Heart left ventricle (tissue), 16 donors: ENCODE data around the gene PRSS3. TPM values are rescaled to one million over a fixed set of nuclear protein-coding genes. Genes with fewer than 3 reads are reported as not detected.
A peak's percentile ranks its signal among the peaks of the same experiment; 100 is the strongest.

Experiments used
- ATAC-seq, 4 donors: fragments of 200-7000 bp; cut with Tn5 transposase; one replicate each; pipeline ENCODE4 v1.9.1; 2020 to 2022; ENCODE audit warnings: moderate library complexity in 4 of 4, mild to moderate bottlenecking in 3 of 4, moderate number of reproducible peaks in 1 of 4
- DNase-seq, 5 donors: peaks; one replicate each; pipeline ENCODE4 v3.0.0-alpha.2; 2020
- H3K27ac ChIP-seq, 12 donors: fragments of 200-600 bp; sonication (generic) in 4 of 12; one replicate each; pipeline versions ENCODE4 v1.5.0 to v1.8.0; 2016 to 2022; ENCODE audit warnings: mild to moderate bottlenecking in 2 of 12
- H3K27me3 ChIP-seq, 9 donors: fragments of 200-600 bp; sonication (generic) in 2 of 9; one replicate each; pipeline versions ENCODE4 v1.5.1 to v1.8.0; 2016 to 2022; ENCODE audit warnings: mild to moderate bottlenecking in 3 of 9
- H3K36me3 ChIP-seq, 9 donors: fragments of 200-600 bp; sonication (generic) in 2 of 9; one replicate each; pipeline versions ENCODE4 v1.5.0 to v1.8.0; 2018 to 2022; ENCODE audit warnings: mild to moderate bottlenecking in 2 of 9
- H3K4me1 ChIP-seq, 12 donors: fragments of 200-600 bp; sonication (generic) in 4 of 12; one replicate each; pipeline versions ENCODE4 v1.5.0 to v1.8.0; 2016 to 2022; ENCODE audit warnings: mild to moderate bottlenecking in 3 of 12
- H3K4me3 ChIP-seq, 12 donors: fragments of 200-600 bp; sonication (generic) in 4 of 12; one replicate each; pipeline versions ENCODE4 v1.5.0 to v1.8.0; 2017 to 2022; ENCODE audit warnings: mild to moderate bottlenecking in 9 of 12, moderate library complexity in 4 of 12
- H3K9me3 ChIP-seq, 12 donors: fragments of 200-600 bp; sonication (generic) in 4 of 12; one replicate each; pipeline versions ENCODE4 v1.5.0 to v1.8.0; 2016 to 2022; ENCODE audit warnings: mild to moderate bottlenecking in 1 of 12
- CTCF ChIP-seq, 12 donors: fragments of 200-600 bp; sonication (generic) in 4 of 12; IDR thresholded peaks; one replicate each; pipeline versions ENCODE4 v1.5.0 to v1.8.0; 2018 to 2022; ENCODE audit warnings: antibody characterized with exemption in 12 of 12, mild to moderate bottlenecking in 5 of 12
- POLR2A ChIP-seq, 2 donors: fragments of 450-650 bp; IDR thresholded peaks; one replicate each; pipeline ENCODE4 v1.6.1; 2017; ENCODE audit warnings: antibody characterized with exemption in 2 of 2, mild to moderate bottlenecking in 2 of 2, moderate library complexity in 2 of 2
- WGBS, 4 donors: extraction: QIAGEN DNeasy Blood & Tissue Kit in 2 of 4; methylation state at CpG; one replicate each; pipeline versions ENCODE4 v1.1.5 to v1.1.7; 2013 to 2018; 5-methylcytosine and 5-hydroxymethylcytosine counted together
- intact Hi-C, 10 donors: fragments of 100-400 bp; cut with DNase I; formaldehyde crosslinking; loops; one replicate each; pipeline versions ENCODE4 v1.11.1 to v1.14.2; 2022
- polyA plus RNA-seq, 2 donors: library from polyadenylated mRNA; stranded (reverse); fragments of 200-250 nt; gene quantifications; one replicate each; pipeline ENCODE4 v1.2.3, GENCODE V29; 2013
- total RNA-seq, 9 donors: library from RNA; depleted of rRNA in 2 of 9; stranded (reverse); fragments of >200 nt in 2 of 9; fragmentation: NEBNext Ultra II Directional in 3 of 9; extraction: Animal tissue kit (Norgen Biotek cat#: 25700) in 3 of 9; gene quantifications; one replicate each; pipeline versions ENCODE4 v1.1.0 to v1.2.4, GENCODE V29; 2016 to 2023
- donor health status: ischemic (EF 13 %, LVEDD 7.1; RV severe dilation, severe dysfunction).
- donor health status: healthy with polysubstance abuse.
- donor health status: DM: no; HTN: yes; CAD: no.
- donor health status: DM: no; HTN: no; CAD: no.
- donor health status: ischemic (EF 25% LVEDD 6.9; RV normal size, moderate dysfunction).
- donor health status: ischemic (EF 25% LVEDD 5.7; RV mildly dilated, moderate dysfunction).
- donor health status: healthy.
- donor health status: DM: yes; HTN: yes; CAD: no.
- donor health status: ischemic (EF 35%, LVEDD 5.7; RV mildly dilated, moderate dysfunction).
- donor health status: nonischemic (EF 11% LVEDD 7.7; RV severe dilation, severe dysfunction).
- donor health status: DM: yes; HTN: yes; CAD: no.
- donor health status: PGD.
- donor health status: ischemic (EF 29% LVEDD 5.4; RV normal size, mild dysfunction).
- donor health status: nonischemic (EF 23%, LVEDD 6.1; RV moderate dilation, normal function).

PRSS3 gene
- total and polyA plus RNA-seq, 11 donors: 0.58 to 1.4 (median 1.0) TPM; not detected in 7

GRCh38 chr9:33816327-33817252 lies 21.2 kb downstream of the PRSS3 start, which contains the start of gene UBE2R2:
Gene UBE2R2 (plus strand): TSS chr9:33817160. CDS start chr9:33817758, 598 bp downstream.
- Histone ChIP-seq H3K36me3 (no peaks in the 10 kb centered on the region), H3K9me3 (no peaks in the 10 kb centered on the region), H3K27ac (peak within 1 kb of the TSS; percentile 96 to 100 (median 99)), H3K4me1 (peaks cover 9 to 60% (median 46%) of the 10 kb centered on the region in 12 donors), H3K4me3 (peak within 1 kb of the TSS; percentile 80 to 98 (median 93)), H3K27me3 (no peaks in the 10 kb centered on the region)
- DNase-seq (peak; percentile 94 to 97 (median 95)), ATAC-seq (peak; percentile 85 to 92 (median 90))
- TF ChIP-seq POLR2A (IDR thresholded peaks at IDR 0.05) (peak in 1 of 2 donors; percentile 84), CTCF (IDR thresholded peaks at IDR 0.05) (no peak)
- intact Hi-C loops: loop anchor here in 8 of 10 donors (1.0 to 10.0 kb wide), 11 partner anchors 36 to 438 kb away; partner anchors contain the start of gene UBAP2 (in 3 of the 8)
- WGBS, 4 donors: 2 to 14% (median 3%) methylated on average over 9 to 66 of the region's 66 CpGs

GRCh38 chr9:33817327-33818166 lies 22.2 kb downstream of the PRSS3 start:
- peaks cover 9 to 69% (median 48%) of the 10 kb centered on the region in 12 donors for H3K4me1 ChIP-seq
- WGBS, 4 donors: 0 to 1% (median 1%) methylated on average over 39 to 81 of the region's 81 CpGs; no CpG with 5 or more reads in 1 of the 4 donors
- TF ChIP-seq POLR2A (IDR thresholded peaks at IDR 0.05) (no peak), CTCF (IDR thresholded peaks at IDR 0.05) (peak in 7 of 12 donors; percentile 13 to 36 (median 25))
- no peaks in the 10 kb centered on the region for H3K36me3 ChIP-seq
- ATAC-seq (peak in 3 of 4 donors; percentile 14 to 51 (median 44)), DNase-seq (peak; percentile 60 to 82 (median 67))
- intact Hi-C loops: loop anchor here in 8 of 10 donors (2.0 to 10.0 kb wide), 10 partner anchors 35 to 437 kb away; partner anchors contain the start of gene UBAP2 (in 3 of the 8)
- H3K4me3 ChIP-seq: peak overlapping the region; percentile 80 to 98 (median 93)
- no peaks in the 10 kb centered on the region for H3K9me3 ChIP-seq
- H3K27ac ChIP-seq: peak overlapping the region; percentile 96 to 100 (median 99)
- H3K27me3 ChIP-seq: no peaks in the 10 kb centered on the region

- H3K4me1 ChIP-seq: peaks cover 9 to 72% (median 48%) of the 10 kb centered on the region in 12 donors
- no peaks in the 10 kb centered on the region for H3K9me3 ChIP-seq
- no peaks in the 10 kb centered on the region for H3K36me3 ChIP-seq
- peak overlapping the region; percentile 80 to 98 (median 93) for H3K4me3 ChIP-seq
- no peak for TF ChIP-seq POLR2A (IDR thresholded peaks at IDR 0.05)
- peak; percentile 5 to 29 (median 13) for ATAC-seq
- DNase-seq: peak in 2 of 5 donors; percentile 70 to 76
- H3K27ac ChIP-seq: peak overlapping the region; percentile 96 to 100 (median 99)
- WGBS, 4 donors: 0 to 1% (median 0%) methylated on average over 7 to 18 of the region's 18 CpGs
- no peaks in the 10 kb centered on the region for H3K27me3 ChIP-seq
- intact Hi-C loops: loop anchor here in 8 of 10 donors (2.0 to 10.0 kb wide), 10 partner anchors 34 to 436 kb away; partner anchors contain the start of gene UBAP2 (in 3 of the 8)
Measured at GRCh38 chr9:33818167-33818846, 22.9 kb downstream of the PRSS3 start.
